Measurements from ENCODE around the gene ADARB1.

Gene ADARB1

GRCh38 chr21:45225741-45226327 lies 151.5 kb downstream of the ADARB1 start:
- DNase-seq (ENCODE audit: low read depth, low spot score) = no peak

DNA sequence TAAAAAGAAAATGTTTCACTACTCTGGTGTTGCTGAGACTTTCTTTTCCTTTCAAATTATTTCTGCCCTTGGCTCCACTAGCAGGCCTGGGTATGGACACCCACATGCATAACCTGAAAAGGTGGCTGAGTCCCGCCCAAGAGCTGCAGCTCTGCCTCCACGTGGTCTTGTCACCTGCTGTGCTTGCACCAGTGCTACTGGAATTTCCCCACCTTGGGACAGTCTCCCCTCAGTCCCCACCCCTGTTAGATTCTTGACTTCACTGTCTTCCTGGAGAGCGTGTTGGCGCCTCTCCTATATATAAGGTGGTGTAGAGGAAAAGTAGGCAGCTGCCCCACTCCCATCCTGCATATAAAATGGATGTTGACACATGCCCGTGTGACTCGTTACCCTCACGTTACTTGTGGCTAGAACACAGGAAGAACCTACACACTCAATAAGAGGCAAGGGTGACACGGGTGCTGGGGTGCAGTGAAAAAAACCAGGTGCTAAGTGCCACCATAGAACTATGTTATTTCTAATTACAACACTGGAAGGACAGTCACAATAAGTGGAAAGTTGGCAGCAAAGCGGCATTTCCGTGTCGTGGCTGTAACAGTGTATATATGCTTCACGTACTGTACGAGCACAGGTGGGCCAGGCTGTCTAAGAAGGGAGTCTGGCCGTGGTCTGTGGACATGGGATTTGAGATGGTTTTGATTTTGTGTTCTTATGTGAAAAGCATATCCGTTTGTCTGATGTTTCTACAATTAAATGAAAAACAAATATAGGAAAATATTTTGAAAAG lies 152.4 kb downstream of the ADARB1 start:
- no peak for DNase-seq (ENCODE audit: low read depth, low spot score)

DNA sequence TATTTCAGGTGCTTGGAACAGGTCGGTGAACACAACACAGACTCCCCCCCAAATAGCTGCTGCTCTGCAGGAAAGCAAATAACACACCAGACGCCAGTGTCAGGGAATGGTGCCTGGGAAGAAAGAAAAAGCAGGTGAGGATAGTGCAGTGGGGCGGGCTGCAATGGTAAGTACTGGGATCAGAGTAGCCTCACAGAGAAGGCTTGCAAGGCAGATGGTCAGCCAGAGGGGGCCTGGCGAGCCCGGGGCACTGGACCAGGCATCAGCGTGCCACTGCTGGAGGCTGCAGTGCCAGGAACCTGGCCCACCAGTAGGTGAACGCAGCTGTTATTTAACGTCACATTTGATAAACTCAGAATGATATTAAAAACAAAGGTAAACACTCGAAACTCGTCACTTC lies 153.4 kb downstream of the ADARB1 start:
- no peak for DNase-seq (ENCODE audit: low read depth, low spot score)

GRCh38 chr21:45228171-45228641 lies 153.8 kb downstream of the ADARB1 start:
- DNase-seq (ENCODE audit: low read depth, low spot score) = peak; percentile 97

- DNase-seq (ENCODE audit: low read depth, low spot score) = peak; percentile 50
Measured at GRCh38 chr21:45228656-45229240, 154.4 kb downstream of the ADARB1 start.

DNA sequence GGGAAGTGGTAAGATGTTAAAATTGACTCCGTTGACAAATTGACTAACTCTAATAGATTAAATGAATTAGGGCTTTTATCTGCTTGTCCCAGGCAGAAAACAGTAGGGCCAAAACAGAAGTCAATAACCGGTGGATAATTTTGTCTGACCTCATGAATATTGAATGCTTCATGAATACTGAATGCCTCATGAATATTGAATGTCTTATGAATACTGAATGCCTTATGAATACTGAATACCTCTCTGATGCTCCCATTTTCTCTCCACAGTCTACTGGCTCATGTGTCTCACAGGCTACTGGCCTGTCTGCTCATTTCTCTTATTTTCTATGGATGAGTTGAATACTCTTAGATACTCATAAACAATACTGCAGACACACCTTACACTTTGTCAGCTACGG lies 157.3 kb downstream of the ADARB1 start:
- no peak for DNase-seq (ENCODE audit: low read depth, low spot score)

GRCh38 chr21:45234127-45234526 lies 159.7 kb downstream of the ADARB1 start:
- DNase-seq (ENCODE audit: low read depth, low spot score) = no peak

- DNase-seq (ENCODE audit: low read depth, low spot score) = no peak
Measured at GRCh38 chr21:45234965-45235364, 160.6 kb downstream of the ADARB1 start.

DNA sequence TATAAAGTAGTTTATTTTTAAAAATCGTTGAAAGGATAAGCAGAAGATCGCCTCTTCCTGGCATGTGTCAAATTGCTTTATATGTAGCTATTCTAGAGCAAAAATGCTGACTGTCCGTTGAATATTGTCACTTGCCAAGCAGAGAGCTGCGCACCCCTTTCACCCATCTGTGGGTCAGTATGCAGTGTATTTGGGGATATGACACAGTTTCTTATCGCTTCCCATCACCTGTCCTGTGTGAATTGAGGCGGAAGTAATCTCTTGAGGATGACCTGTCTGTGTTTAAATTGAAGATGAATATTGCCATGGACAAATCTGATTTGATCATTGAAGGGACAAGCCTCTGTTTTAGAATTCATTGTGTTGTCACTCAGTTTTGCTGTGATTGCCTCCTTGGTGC lies 161.1 kb downstream of the ADARB1 start:
- DNase-seq (ENCODE audit: low read depth, low spot score) = no peak

DNA sequence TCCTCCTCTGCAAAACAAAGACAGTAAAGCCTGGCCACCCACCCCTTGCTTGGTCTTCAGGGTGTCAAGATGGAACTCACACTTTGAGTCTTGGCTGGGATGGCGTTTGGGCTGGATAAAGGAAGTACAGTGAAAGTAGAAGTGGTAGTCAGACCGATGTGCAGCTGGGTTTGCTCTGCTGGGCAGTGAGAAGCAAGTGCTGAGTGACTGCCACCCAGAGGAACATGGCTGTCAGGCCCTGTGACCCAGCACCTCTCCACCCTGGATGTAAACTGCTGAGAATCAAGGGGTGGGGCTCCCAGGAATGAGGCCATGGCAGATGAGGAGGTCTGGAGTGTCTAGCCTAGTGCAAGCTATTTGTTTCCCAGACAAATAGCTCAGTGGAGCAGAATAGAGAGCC lies 162.1 kb downstream of the ADARB1 start:
- DNase-seq (ENCODE audit: low read depth, low spot score) = no peak

GRCh38 chr21:45237401-45237800 lies 163.0 kb downstream of the ADARB1 start:
- no peak for DNase-seq (ENCODE audit: low read depth, low spot score)

GRCh38 chr21:45241357-45241756 lies 167.0 kb downstream of the ADARB1 start:
- no peak for DNase-seq (ENCODE audit: low read depth, low spot score)

DNA sequence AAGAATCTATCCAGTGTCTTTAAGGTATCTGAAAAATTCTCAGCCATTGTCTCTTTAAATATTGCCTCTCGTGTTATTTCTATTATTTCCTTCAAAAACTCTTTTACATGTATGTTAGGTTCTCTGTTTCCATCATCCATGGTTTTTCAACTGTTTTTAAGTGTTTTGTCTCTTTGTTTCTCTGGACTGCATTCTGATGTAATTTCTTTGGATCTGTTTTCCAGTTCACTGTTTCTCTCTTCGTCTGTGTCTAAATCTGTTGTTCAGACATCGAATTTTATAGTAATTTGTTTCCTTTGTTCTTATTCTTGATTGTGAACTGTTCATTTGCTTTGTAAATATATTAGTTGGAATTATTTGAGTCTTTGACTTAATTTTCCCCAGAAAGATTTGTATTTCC lies 169.2 kb downstream of the ADARB1 start:
- DNase-seq (ENCODE audit: low read depth, low spot score) = no peak

DNA sequence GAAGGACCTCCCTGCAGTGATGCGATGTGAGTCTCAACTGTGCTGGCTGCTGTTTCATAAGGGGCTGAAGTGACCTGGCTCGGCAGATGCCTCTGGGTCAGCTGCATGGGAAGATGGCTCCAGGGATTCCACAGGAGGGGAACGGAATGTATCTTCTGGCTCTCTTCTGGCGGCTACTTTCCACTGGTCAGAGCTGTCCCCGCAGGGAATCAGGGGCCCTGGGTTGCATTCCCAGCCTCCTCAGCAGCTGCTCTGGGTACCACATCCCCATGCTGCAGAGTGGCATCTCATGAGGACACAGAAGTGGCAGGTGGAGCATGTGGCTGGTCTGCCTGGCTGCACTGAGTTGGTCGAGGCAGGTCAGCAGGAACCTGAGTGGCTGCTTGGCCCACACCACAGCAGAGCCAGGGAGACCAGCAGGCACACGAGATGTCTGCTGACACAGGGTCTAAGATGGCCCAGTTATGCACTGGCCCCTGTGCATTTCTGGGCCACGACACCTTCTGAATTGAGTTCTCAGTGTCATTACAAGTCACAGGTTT lies 170.5 kb downstream of the ADARB1 start:
- no peak for DNase-seq (ENCODE audit: low read depth, low spot score)

- no peak for DNase-seq (ENCODE audit: low read depth, low spot score)
Measured at GRCh38 chr21:45246386-45247320, 172.3 kb downstream of the ADARB1 start.

- no peak for DNase-seq (ENCODE audit: low read depth, low spot score)
Measured at GRCh38 chr21:45248301-45248892, 174.0 kb downstream of the ADARB1 start.

DNA sequence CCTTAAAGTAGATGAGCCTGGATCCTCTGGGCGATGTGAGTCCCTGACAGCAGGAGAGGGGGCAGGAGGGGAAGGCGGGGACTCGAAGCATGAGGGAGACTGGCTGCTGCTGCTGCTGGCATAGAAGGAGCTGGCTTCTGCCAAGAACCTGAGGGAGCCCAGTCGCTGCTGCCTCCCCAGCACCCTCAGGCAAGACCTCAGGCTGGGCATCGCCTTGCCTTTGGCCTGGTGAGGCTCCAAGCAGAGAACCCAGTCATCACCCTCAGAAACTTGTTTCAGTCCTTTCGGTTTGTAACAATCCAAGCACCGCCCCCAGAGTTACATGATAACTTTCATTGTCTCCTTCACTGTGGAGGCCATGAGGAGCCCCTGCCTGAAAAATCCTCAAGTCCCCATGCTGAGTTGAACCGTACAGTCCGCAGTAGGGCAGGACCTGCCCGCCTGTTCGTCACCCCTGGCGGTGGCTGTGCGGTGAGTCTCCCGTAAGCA lies 174.6 kb downstream of the ADARB1 start:
- DNase-seq (ENCODE audit: low read depth, low spot score) = peak; percentile 59

DNA sequence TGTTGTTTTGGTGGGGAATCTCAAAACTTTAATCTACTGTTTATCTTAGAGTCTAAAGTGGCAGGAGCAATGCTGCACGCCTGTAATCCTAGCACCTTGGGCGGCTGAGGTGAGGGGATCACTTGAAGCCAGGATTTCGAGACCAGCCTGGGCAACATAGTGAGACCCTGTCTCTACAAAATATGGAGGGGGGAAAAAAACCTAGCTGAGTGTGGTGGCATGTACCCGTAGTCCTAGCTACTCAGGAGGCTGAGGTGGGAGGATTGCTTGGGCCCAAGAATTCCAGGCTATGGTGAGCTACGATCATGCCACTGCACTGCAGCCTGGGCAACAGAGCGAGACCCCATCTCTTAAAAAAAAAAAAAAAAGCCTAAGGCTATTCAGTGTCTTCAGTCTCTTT lies 175.2 kb downstream of the ADARB1 start:
- no peak for DNase-seq (ENCODE audit: low read depth, low spot score)

- no peak for DNase-seq (ENCODE audit: low read depth, low spot score)
Measured at GRCh38 chr21:45250272-45250671, 175.9 kb downstream of the ADARB1 start.

GRCh38 chr21:45250914-45251634 lies 176.7 kb downstream of the ADARB1 start:
- no peak for DNase-seq (ENCODE audit: low read depth, low spot score)
